GM19463 (cell line): ENCODE results near the gene MPC2.
"Not testable (repeated sequence)": the region's sequence is repeated elsewhere in the genome, so short reads cannot be mapped to it uniquely, and the experiment has no call there.

ENCODE experiments used
- ATAC-seq: cut with Tn5 transposase; IDR thresholded peaks from one replicate; pipeline ENCODE4 v1.9.1; 2021; ENCODE audit warnings: mild to moderate bottlenecking, moderate library complexity; ENCODE audit not compliant: unreplicated experiment

The MPC2 gene

GRCh38 chr1:167935216-167936067 is 1.4 kb downstream of the MPC2 start:
- peak; percentile 4 for ATAC-seq

GRCh38 chr1:167934426-167935215 is 2.3 kb downstream of the MPC2 start:
- ATAC-seq: no peak

GRCh38 chr1:167933788-167934187 is 3.1 kb downstream of the MPC2 start:
- ATAC-seq: no peak

- no peak for ATAC-seq
Observed at GRCh38 chr1:167929725-167930124, 7.1 kb downstream of the MPC2 start.

- ATAC-seq: not testable (repeated sequence)
Observed at GRCh38 chr1:167928919-167929318, 8.0 kb downstream of the MPC2 start.

- ATAC-seq: no peak
Observed at GRCh38 chr1:167928457-167928852, 8.4 kb downstream of the MPC2 start.

- peak; percentile 55 for ATAC-seq
Observed at GRCh38 chr1:167927046-167927754, 9.7 kb downstream of the MPC2 start.

- no peak for ATAC-seq
Observed at GRCh38 chr1:167926486-167926997, 10.3 kb downstream of the MPC2 start.

GRCh38 chr1:167924543-167925231 is 12.2 kb downstream of the MPC2 start:
- ATAC-seq: no peak

GRCh38 chr1:167924102-167924501 is 12.8 kb downstream of the MPC2 start:
- ATAC-seq: no peak

- peak; percentile 43 for ATAC-seq
Observed at GRCh38 chr1:167923324-167924056, 13.4 kb downstream of the MPC2 start.

GRCh38 chr1:167922611-167923074 is 14.2 kb downstream of the MPC2 start:
- no peak for ATAC-seq

GRCh38 chr1:167922023-167922422 is 14.8 kb downstream of the MPC2 start:
- ATAC-seq: no peak

- ATAC-seq: no peak
Observed at GRCh38 chr1:167916766-167917511, 19.9 kb downstream of the MPC2 start.

GRCh38 chr1:167915569-167915968 is 21.3 kb downstream of the MPC2 start:
- ATAC-seq: no peak

- no peak for ATAC-seq
Observed at GRCh38 chr1:167913895-167914496, 22.9 kb downstream of the MPC2 start, which contains the start of gene ADCY10. Gene ADCY10 (minus strand): TSS chr1:167914134. CDS start chr1:167905140, 8,994 bp downstream.

- no peak for ATAC-seq
Observed at GRCh38 chr1:167912294-167912693, 24.6 kb downstream of the MPC2 start.

GRCh38 chr1:167911413-167911812 is 25.5 kb downstream of the MPC2 start:
- no peak for ATAC-seq

GRCh38 chr1:167910530-167910929 is 26.3 kb downstream of the MPC2 start:
- ATAC-seq: no peak
